OCI-LY3 (cell line): Measurements from ENCODE around the gene SYNE1.

Experiments
- EZH2phosphoT487 ChIP-seq: fragments of 200-600 bp; shearing (Covaris generic); IDR thresholded peaks from 2 replicates; pipeline ENCODE4 v1.6.1; 2018; ENCODE audit warnings: antibody characterized with exemption, mixed run types, low read depth
- TF ChIP-seq, protein P1 (sequence below): fragments of 200-600, 300-600 bp; sonication (generic); IDR thresholded peaks from 2 replicates; pipeline ENCODE4 v1.5.1; 2014; ENCODE audit warnings: antibody characterized with exemption, low read length, low read depth

DNA sequence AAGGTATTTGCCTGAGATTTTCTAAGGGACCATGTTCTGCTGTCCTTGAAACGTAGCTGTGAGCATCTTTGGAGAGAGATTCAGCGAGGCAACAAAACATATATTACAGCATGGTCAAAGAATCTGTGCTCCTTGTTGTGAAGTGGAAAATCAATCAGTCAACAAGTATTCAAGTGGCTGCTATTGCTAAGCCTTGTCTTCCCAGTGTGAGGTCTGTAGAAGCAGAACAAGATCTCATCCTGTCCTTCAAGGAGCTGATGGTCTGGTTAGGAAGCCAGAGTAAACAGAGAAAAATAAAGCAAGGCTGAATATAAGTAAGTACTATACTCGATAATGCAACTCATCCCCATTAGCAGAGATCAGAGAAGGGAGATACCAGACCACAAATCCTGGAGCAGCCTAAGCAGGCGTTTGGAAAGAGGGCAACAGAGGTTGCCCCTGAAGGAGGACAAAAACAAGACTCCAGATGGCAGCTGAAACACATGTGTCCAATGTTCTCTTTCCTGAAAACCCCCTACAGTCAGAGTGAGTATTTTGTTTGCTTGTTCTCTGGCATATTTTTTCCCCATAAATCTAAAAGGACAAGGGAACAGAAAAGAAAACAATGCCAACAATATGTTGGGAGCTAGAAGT is 392.0 kb downstream of the SYNE1 start:
- TF ChIP-seq, protein P1, sequence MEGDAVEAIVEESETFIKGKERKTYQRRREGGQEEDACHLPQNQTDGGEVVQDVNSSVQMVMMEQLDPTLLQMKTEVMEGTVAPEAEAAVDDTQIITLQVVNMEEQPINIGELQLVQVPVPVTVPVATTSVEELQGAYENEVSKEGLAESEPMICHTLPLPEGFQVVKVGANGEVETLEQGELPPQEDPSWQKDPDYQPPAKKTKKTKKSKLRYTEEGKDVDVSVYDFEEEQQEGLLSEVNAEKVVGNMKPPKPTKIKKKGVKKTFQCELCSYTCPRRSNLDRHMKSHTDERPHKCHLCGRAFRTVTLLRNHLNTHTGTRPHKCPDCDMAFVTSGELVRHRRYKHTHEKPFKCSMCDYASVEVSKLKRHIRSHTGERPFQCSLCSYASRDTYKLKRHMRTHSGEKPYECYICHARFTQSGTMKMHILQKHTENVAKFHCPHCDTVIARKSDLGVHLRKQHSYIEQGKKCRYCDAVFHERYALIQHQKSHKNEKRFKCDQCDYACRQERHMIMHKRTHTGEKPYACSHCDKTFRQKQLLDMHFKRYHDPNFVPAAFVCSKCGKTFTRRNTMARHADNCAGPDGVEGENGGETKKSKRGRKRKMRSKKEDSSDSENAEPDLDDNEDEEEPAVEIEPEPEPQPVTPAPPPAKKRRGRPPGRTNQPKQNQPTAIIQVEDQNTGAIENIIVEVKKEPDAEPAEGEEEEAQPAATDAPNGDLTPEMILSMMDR, result no peak
- no peak for TF ChIP-seq EZH2phosphoT487
